GM19043 (cell line): ENCODE results near the gene FRY.

Experiments used
- ATAC-seq: cut with Tn5 transposase; IDR thresholded peaks from one replicate; pipeline ENCODE4 v1.9.1; 2021; ENCODE audit warnings: low read depth; ENCODE audit not compliant: unreplicated experiment

The FRY gene

GRCh38 chr13:32284927-32285632, 253.5 kb downstream of the FRY start:
- no peak for ATAC-seq

GRCh38 chr13:32285633-32285965, 254.0 kb downstream of the FRY start:
- ATAC-seq: no peak

GRCh38 chr13:32297206-32297605, 265.6 kb downstream of the FRY start:
- no peak for ATAC-seq

- no peak for ATAC-seq
These were observed 267.1 kb downstream of the FRY start for GRCh38 chr13:32298695-32299094.

- no peak for ATAC-seq
These were observed 268.3 kb downstream of the FRY start for GRCh38 chr13:32299893-32300292.

- no peak for ATAC-seq
These were observed 268.8 kb downstream of the FRY start for GRCh38 chr13:32300406-32300805.

- no peak for ATAC-seq
These were observed 269.3 kb downstream of the FRY start for GRCh38 chr13:32300920-32301319.

GRCh38 chr13:32302461-32302860, 270.9 kb downstream of the FRY start:
- no peak for ATAC-seq

GRCh38 chr13:32305646-32306045, 274.1 kb downstream of the FRY start:
- no peak for ATAC-seq

GRCh38 chr13:32309312-32310133, 277.9 kb downstream of the FRY start:
- peak; percentile 22 for ATAC-seq

GRCh38 chr13:32310134-32310706, 278.6 kb downstream of the FRY start:
- peak; percentile 53 for ATAC-seq

- ATAC-seq: no peak
These were observed 279.8 kb downstream of the FRY start for GRCh38 chr13:32311188-32311897.

- ATAC-seq: peak; percentile 14
These were observed 283.0 kb downstream of the FRY start for GRCh38 chr13:32314271-32315237.

GRCh38 chr13:32315238-32316027, 283.9 kb downstream of the FRY start, which contains the start of the genes BRCA2 and ZAR1L:
TSS of gene BRCA2 (plus strand) at chr13:32315508. CDS start at chr13:32316461, 953 bp downstream.
TSS of gene ZAR1L (minus strand) at chr13:32315363. CDS start at chr13:32311925, 3,438 bp downstream.
- ATAC-seq: peak; percentile 85

GRCh38 chr13:32316028-32316339, 284.4 kb downstream of the FRY start:
- peak; percentile 46 for ATAC-seq

- no peak for ATAC-seq
These were observed 284.9 kb downstream of the FRY start for GRCh38 chr13:32316501-32316900.

- ATAC-seq: no peak
These were observed 286.3 kb downstream of the FRY start for GRCh38 chr13:32317716-32318465.

- ATAC-seq: no peak
These were observed 289.0 kb downstream of the FRY start for GRCh38 chr13:32320528-32320927.
